Keratinocyte (primary cell): ENCODE results near the gene PALMD. TPM values are rescaled to one million over a fixed set of nuclear protein-coding genes. Genes with fewer than 3 reads are reported as not detected.

ENCODE experiments used
- DNase-seq: peaks from one replicate; pipeline ENCODE4 v3.0.0-alpha.2; 2011; ENCODE audit warnings: low read depth, missing footprints, low spot score
- FAIRE-seq: peaks from 2 replicates; lab custom pipeline; 2011; peaks lifted over from hg19 to GRCh38; lab: Jason Lieb, UNC
- H2AFZ ChIP-seq: 2 replicates; pipeline ENCODE4 v1.6.0; 2012; ENCODE audit warnings: low read length, control low read depth, inconsistent platforms; ENCODE audit not compliant: control insufficient read depth
- H3K27ac ChIP-seq: 2 replicates; pipeline ENCODE4 v1.5.1; 2011; ENCODE audit warnings: low read length; ENCODE audit not compliant: control insufficient read depth, insufficient read depth
- H3K27me3 ChIP-seq: 3 replicates; pipeline ENCODE4 v1.6.0; 2011; ENCODE audit warnings: low read length; ENCODE audit not compliant: control insufficient read depth, insufficient read depth; ENCODE audit errors: extremely low read depth
- H3K36me3 ChIP-seq, 2 experiments: 2 replicates in 1 of 2; 3 replicates in 1 of 2; pipeline ENCODE4 v1.5.1; 2011; ENCODE audit warnings: low read length in 2 of 2, mild to moderate bottlenecking in 1 of 2; ENCODE audit not compliant: control insufficient read depth in 2 of 2, insufficient read depth in 2 of 2; ENCODE audit errors: extremely low read depth in 1 of 2
- H3K4me1 ChIP-seq: 3 replicates; pipeline ENCODE4 v1.5.1; 2011; ENCODE audit warnings: low read length; ENCODE audit not compliant: control insufficient read depth, insufficient read depth; ENCODE audit errors: extremely low read depth
- H3K4me2 ChIP-seq: 3 replicates; pipeline ENCODE4 v1.6.0; 2011; ENCODE audit warnings: low read depth, low read length; ENCODE audit not compliant: control insufficient read depth, insufficient read depth; ENCODE audit errors: extremely low read depth
- H3K4me3 ChIP-seq, 3 experiments: fragments of 200-600 bp in 1 of 3; sonication (generic) in 1 of 3; 2 replicates in 2 of 3; 3 replicates in 1 of 3; pipeline ENCODE4 v1.5.1; 2011 to 2016; ENCODE audit warnings: low read length in 3 of 3, mild to moderate bottlenecking in 3 of 3, control low read depth in 2 of 3, inconsistent platforms in 1 of 3, low read depth in 1 of 3, mixed read lengths in 1 of 3, mixed run types in 1 of 3, moderate library complexity in 1 of 3; ENCODE audit not compliant: control insufficient read depth in 2 of 3, insufficient read depth in 2 of 3; ENCODE audit errors: extremely low read depth in 1 of 3
- H3K79me2 ChIP-seq: 2 replicates; pipeline ENCODE4 v1.6.0; 2012; ENCODE audit warnings: low read length; ENCODE audit not compliant: control insufficient read depth, insufficient read depth
- H3K9ac ChIP-seq: 3 replicates; pipeline ENCODE4 v1.6.0; 2011; ENCODE audit warnings: low read length; ENCODE audit not compliant: control insufficient read depth, insufficient read depth; ENCODE audit errors: extremely low read depth
- H3K9me1 ChIP-seq: 3 replicates; pipeline ENCODE4 v1.6.0; 2011; ENCODE audit warnings: low read length; ENCODE audit not compliant: control insufficient read depth, insufficient read depth; ENCODE audit errors: extremely low read depth
- H3K9me3 ChIP-seq: 2 replicates; pipeline ENCODE4 v1.5.1; 2012; ENCODE audit warnings: low read depth, low read length; ENCODE audit not compliant: control insufficient read depth
- H4K20me1 ChIP-seq: 3 replicates; pipeline ENCODE4 v1.6.0; 2011; ENCODE audit warnings: low read length; ENCODE audit not compliant: control insufficient read depth, insufficient read depth; ENCODE audit errors: extremely low read depth
- CTCF ChIP-seq, 3 experiments: IDR thresholded peaks in 1 of 3; conservative IDR thresholded peaks in 1 of 3; optimal IDR thresholded peaks in 1 of 3; 2 replicates in 2 of 3; 3 replicates in 1 of 3; pipeline versions ENCODE3 to v1.5.1; 2011; ENCODE audit warnings: low read length in 3 of 3, mild to moderate bottlenecking in 3 of 3, moderate library complexity in 2 of 3, control low read depth in 1 of 3, inconsistent platforms in 1 of 3; ENCODE audit not compliant: insufficient read depth in 2 of 3; ENCODE audit errors: extremely low read depth in 1 of 3
- EZH2 ChIP-seq: IDR thresholded peaks from one replicate; pipeline ENCODE4 v1.6.1; 2012; ENCODE audit warnings: inconsistent platforms, mild to moderate bottlenecking, low read length, moderate library complexity
- dilution Hi-C: fragments of 300-500 bp; cut with MboI; formaldehyde crosslinking; loops from one replicate; pipeline ENCODE4 v1.7.0; 2020; ENCODE audit warnings: low sequenced_read_pairs; ENCODE audit not compliant: extremely low pct_ligation_motif_present
- polyA plus RNA-seq, 5 experiments: library from polyadenylated mRNA; depleted of rRNA in 3 of 5; stranded (reverse) in 3 of 5; stranded (forward) in 1 of 5; unstranded in 1 of 5; fragments of >200 nt; gene quantifications; 1 replicate in 1 of 5; 2 replicates in 3 of 5; 3 replicates in 1 of 5; pipeline versions ENCODE4 v1.2.1 to v1.2.3, GENCODE V29; 2011 to 2012; ENCODE audit warnings: missing spikeins in 2 of 5, low read depth in 1 of 5, low replicate concordance in 1 of 5

Gene PALMD
- polyA plus RNA-seq, 1 donor (not counting 4 experiments of a cell fraction or from before 2014, with no cell fraction given) = 6.8 TPM

GRCh38 chr1:99676876-99677275 lies 31.0 kb downstream of the PALMD start:
- no peaks in the 10 kb centered on the region for H3K36me3 ChIP-seq
- no peak overlapping the region for H3K4me3 ChIP-seq
- FAIRE-seq = no peak
- H3K27me3 ChIP-seq = no peaks in the 10 kb centered on the region
- no peaks in the 10 kb centered on the region for H3K4me1 ChIP-seq
- no peaks in the 10 kb centered on the region for H4K20me1 ChIP-seq
- no peak overlapping the region for H3K4me2 ChIP-seq
- no peaks in the 10 kb centered on the region for H3K9me1 ChIP-seq
- no peak overlapping the region for H2AFZ ChIP-seq
- TF ChIP-seq CTCF (optimal IDR thresholded peaks at IDR 0.05 in 1 of 3, IDR thresholded peaks at IDR 0.05 in 1 of 3, conservative IDR thresholded peaks at IDR 0.05 in 1 of 3; ENCODE audit: extremely low read depth in 1 of 3, insufficient read depth in 2 of 3, low read length in 3 of 3) = no peak
- H3K9me3 ChIP-seq = no peaks in the 10 kb centered on the region
- DNase-seq = no peak
- H3K79me2 ChIP-seq = no peaks in the 10 kb centered on the region
- H3K9ac ChIP-seq = no peak overlapping the region
- no peak overlapping the region for H3K27ac ChIP-seq
- dilution Hi-C loops = no loop called here

DNA sequence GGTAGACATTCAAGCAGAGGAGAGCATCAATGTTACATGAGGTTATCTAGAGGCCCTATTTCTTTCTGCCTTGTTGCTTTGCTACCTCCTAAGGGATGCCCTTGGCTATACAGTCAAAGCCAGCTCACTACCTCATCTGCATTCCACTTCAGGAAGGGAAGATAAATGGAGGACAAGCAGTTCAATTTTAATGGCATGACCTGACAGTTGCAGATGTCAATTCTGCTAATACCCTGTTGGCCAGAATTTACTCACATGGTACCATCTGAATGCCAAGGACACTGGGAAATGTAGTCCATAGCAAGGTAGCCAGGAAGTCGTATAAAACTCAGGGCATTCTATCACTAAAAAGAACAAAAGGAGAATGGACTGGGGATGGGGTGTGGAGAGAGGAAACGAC lies 31.5 kb downstream of the PALMD start:
- Histone ChIP-seq H3K4me2 (no peak overlapping the region), H4K20me1 (no peaks in the 10 kb centered on the region), H3K9ac (no peak overlapping the region), H3K27ac (no peak overlapping the region), H3K27me3 (no peaks in the 10 kb centered on the region), H3K9me1 (no peaks in the 10 kb centered on the region), H3K9me3 (no peaks in the 10 kb centered on the region), H3K4me3 (no peak overlapping the region), H2AFZ (no peak overlapping the region), H3K36me3 (no peaks in the 10 kb centered on the region), H3K79me2 (no peaks in the 10 kb centered on the region), H3K4me1 (no peaks in the 10 kb centered on the region)
- TF ChIP-seq EZH2 = no peak
- no peak for TF ChIP-seq CTCF (optimal IDR thresholded peaks at IDR 0.05 in 1 of 3, IDR thresholded peaks at IDR 0.05 in 1 of 3, conservative IDR thresholded peaks at IDR 0.05 in 1 of 3; ENCODE audit: extremely low read depth in 1 of 3, insufficient read depth in 2 of 3, low read length in 3 of 3)
- dilution Hi-C loops = no loop called here
- DNase-seq (no peak), FAIRE-seq (peak; percentile 80)
